ENCODE results near the gene TMEM123.

TMEM123 gene

GRCh38 chr11:102405501-102405900 lies 47.1 kb downstream of the TMEM123 start:
- H3K9me3 ChIP-seq (ENCODE audit: low read length) = no peaks in the 10 kb centered on the region
- H3K36me3 ChIP-seq (ENCODE audit: insufficient read depth, low read length) = peaks cover 34% of the 10 kb centered on the region
- H2AFZ ChIP-seq (ENCODE audit: low read depth, low read length) = no peak overlapping the region
- H3K4me1 ChIP-seq (ENCODE audit: insufficient read depth, low read length) = no peaks in the 10 kb centered on the region
- H3K27me3 ChIP-seq (ENCODE audit: insufficient read depth, low read length) = no peaks in the 10 kb centered on the region
- H3K4me3 ChIP-seq (ENCODE audit: low read length) = no peak overlapping the region

GRCh38 chr11:102402548-102402947 lies 50.0 kb downstream of the TMEM123 start:
- Histone ChIP-seq H2AFZ (ENCODE audit: low read depth, low read length) (no peak overlapping the region), H3K27me3 (ENCODE audit: insufficient read depth, low read length) (no peaks in the 10 kb centered on the region), H3K36me3 (ENCODE audit: insufficient read depth, low read length) (peaks cover 46% of the 10 kb centered on the region), H3K4me3 (ENCODE audit: low read length) (no peak overlapping the region), H3K9me3 (ENCODE audit: low read length) (no peaks in the 10 kb centered on the region), H3K4me1 (ENCODE audit: insufficient read depth, low read length) (no peaks in the 10 kb centered on the region)

DNA sequence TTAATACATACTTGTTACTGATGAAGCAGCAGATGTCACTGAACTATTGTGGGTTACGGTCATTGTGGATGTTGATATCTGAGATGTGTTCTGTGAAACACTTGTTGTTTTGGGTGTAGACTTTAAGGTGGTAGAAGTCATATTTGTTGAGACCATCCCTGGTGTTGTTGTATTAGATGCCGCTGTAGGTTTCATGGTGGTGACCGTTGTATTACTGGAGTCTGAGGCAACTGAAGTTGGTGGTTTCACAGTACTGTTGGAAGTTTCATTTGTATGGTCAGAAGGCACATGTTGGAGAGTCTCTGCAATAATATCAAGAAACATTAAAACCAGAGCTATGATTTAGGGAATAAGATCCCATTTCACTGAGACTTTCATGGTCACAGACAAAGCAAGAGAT lies 50.7 kb downstream of the TMEM123 start:
- peaks cover 52% of the 10 kb centered on the region for H3K36me3 ChIP-seq (ENCODE audit: insufficient read depth, low read length)
- H3K9me3 ChIP-seq (ENCODE audit: low read length) = no peaks in the 10 kb centered on the region
- H3K4me1 ChIP-seq (ENCODE audit: insufficient read depth, low read length) = no peaks in the 10 kb centered on the region
- no peak overlapping the region for H2AFZ ChIP-seq (ENCODE audit: low read depth, low read length)
- no peaks in the 10 kb centered on the region for H3K27me3 ChIP-seq (ENCODE audit: insufficient read depth, low read length)
- H3K4me3 ChIP-seq (ENCODE audit: low read length) = no peak overlapping the region

- H3K9me3 ChIP-seq (ENCODE audit: low read length) = no peaks in the 10 kb centered on the region
- no peak overlapping the region for H2AFZ ChIP-seq (ENCODE audit: low read depth, low read length)
- H3K27me3 ChIP-seq (ENCODE audit: insufficient read depth, low read length) = no peaks in the 10 kb centered on the region
- no peak overlapping the region for H3K4me3 ChIP-seq (ENCODE audit: low read length)
- H3K4me1 ChIP-seq (ENCODE audit: insufficient read depth, low read length) = no peaks in the 10 kb centered on the region
- H3K36me3 ChIP-seq (ENCODE audit: insufficient read depth, low read length) = peaks cover 59% of the 10 kb centered on the region
These were observed 52.0 kb downstream of the TMEM123 start for GRCh38 chr11:102400603-102401002.

DNA sequence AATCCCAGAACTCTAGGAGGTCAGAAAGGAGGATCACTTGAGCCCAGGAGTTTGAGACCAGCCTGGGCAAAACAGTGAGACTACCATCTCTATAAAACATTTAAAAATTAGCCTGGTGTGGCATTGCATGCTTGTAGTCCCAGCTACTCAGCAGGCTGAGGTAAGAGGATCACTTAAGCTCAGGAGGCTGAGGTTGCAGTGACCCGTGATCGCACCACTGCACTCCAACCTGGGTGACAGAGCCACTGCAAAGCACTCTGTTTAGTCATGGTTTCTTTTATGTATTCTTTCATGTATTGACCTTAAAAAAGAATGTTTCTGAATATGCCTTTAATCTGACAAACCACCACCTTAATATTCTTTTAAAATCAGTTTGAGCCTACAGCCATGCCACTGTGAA lies 53.4 kb downstream of the TMEM123 start:
- no peak overlapping the region for H3K4me3 ChIP-seq (ENCODE audit: low read length)
- H3K27me3 ChIP-seq (ENCODE audit: insufficient read depth, low read length) = no peaks in the 10 kb centered on the region
- no peaks in the 10 kb centered on the region for H3K9me3 ChIP-seq (ENCODE audit: low read length)
- H3K36me3 ChIP-seq (ENCODE audit: insufficient read depth, low read length) = peaks cover 66% of the 10 kb centered on the region
- H2AFZ ChIP-seq (ENCODE audit: low read depth, low read length) = no peak overlapping the region
- H3K4me1 ChIP-seq (ENCODE audit: insufficient read depth, low read length) = no peaks in the 10 kb centered on the region

- Histone ChIP-seq H3K36me3 (ENCODE audit: insufficient read depth, low read length) (peaks cover 62% of the 10 kb centered on the region), H3K27me3 (ENCODE audit: insufficient read depth, low read length) (no peaks in the 10 kb centered on the region), H2AFZ (ENCODE audit: low read depth, low read length) (no peak overlapping the region), H3K4me3 (ENCODE audit: low read length) (no peak overlapping the region), H3K4me1 (ENCODE audit: insufficient read depth, low read length) (no peaks in the 10 kb centered on the region), H3K9me3 (ENCODE audit: low read length) (no peaks in the 10 kb centered on the region)
These were observed 54.3 kb downstream of the TMEM123 start for GRCh38 chr11:102398297-102398696.

DNA sequence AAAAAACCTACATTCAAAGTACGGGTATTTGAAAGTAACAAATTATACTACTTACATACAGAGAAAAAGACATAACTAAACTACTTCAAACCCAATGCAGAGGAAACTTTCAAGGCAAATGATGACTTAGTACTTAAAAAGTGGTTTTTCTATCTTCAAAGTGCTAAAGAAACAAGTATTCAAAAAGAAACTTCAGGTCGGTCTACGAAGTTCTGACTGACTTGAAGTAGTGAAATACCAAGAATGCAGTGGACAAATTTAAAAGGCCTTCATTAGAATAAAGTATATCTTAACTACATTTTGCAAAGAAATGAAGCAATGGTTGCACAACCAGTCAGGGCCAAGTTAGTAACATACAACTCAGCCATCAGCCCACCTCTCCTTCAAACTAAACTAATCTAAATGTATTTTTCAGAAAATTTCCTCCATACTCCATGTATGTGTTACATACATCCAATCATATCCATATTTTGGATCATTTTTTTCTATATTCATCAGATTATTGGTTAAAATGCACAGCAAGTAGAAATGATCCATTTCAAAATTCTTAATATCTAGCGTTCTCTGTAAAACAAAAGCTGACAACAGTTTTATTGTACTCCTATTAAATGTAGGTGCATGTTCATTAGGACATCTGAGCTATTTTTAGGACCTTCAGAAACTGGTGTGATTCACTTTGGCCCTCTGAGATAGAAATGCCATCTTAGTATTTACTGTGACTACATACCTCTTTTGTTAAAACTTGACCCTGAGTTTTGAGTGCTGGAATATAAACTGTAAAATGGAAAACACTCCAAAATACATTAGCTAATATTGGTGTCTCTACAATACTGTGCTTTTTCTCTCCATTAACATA lies 55.6 kb downstream of the TMEM123 start:
- Histone ChIP-seq H3K4me3 (ENCODE audit: low read length) (no peak overlapping the region), H3K27me3 (ENCODE audit: insufficient read depth, low read length) (no peaks in the 10 kb centered on the region), H3K9me3 (ENCODE audit: low read length) (no peaks in the 10 kb centered on the region), H2AFZ (ENCODE audit: low read depth, low read length) (no peak overlapping the region), H3K36me3 (ENCODE audit: insufficient read depth, low read length) (peaks cover 52% of the 10 kb centered on the region), H3K4me1 (ENCODE audit: insufficient read depth, low read length) (no peaks in the 10 kb centered on the region)

DNA sequence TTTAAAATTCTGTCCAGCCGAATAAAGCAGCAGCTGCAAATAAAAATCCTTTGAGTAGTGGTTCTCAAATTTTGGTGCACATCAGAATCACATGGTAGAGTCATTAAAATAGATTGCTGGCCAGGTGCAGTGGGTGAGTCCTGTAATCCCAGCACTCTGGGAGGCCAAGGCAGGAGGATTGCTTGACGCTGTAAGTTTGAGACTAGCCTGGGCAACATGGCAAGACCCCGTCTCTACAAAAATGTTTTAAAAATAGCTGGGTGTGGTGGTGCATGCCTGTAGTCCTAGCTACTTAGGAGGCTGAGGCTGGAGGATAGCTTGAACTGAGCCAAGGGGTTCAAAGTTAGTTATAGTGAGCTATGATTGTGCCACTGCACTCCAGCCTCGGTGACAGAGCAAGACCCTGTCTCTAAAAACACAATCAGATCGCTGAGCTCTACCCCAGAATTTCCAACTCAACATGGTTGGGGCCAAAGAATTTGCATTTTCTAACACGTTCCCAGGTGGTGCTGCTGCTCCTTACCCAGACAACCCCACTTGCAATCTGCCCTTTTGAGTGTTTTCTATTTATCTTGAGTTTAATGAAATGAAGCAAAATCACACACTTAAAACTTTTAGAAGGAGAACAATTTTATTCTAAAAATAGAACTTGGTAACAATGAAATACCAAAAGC lies 56.7 kb downstream of the TMEM123 start:
- Histone ChIP-seq H3K9me3 (ENCODE audit: low read length) (no peaks in the 10 kb centered on the region), H3K36me3 (ENCODE audit: insufficient read depth, low read length) (peaks cover 42% of the 10 kb centered on the region), H2AFZ (ENCODE audit: low read depth, low read length) (no peak overlapping the region), H3K4me3 (ENCODE audit: low read length) (no peak overlapping the region), H3K4me1 (ENCODE audit: insufficient read depth, low read length) (no peaks in the 10 kb centered on the region), H3K27me3 (ENCODE audit: insufficient read depth, low read length) (no peaks in the 10 kb centered on the region)

DNA sequence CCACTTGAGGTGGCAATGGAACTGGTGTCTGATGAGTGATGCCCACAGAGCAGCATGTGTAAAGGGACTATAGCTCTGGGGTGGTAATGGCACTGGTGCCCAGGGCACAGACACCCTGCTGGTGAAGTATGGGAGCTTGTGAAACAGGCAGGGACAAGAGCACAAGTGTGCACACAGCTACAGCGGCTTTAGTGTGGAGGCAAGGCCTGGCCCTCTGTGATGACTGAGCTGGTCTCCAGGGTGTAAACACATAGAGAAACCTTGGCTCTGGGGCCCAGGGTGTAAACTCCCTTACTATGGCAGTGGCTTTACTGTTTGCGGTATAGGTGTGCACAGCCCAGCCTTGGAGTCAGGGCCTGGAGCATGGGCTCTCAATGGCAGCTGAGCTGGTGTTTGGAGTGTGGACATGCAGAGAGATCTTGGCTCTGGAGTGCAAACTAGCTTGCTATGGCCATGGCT lies 59.3 kb downstream of the TMEM123 start:
- Histone ChIP-seq H3K9me3 (ENCODE audit: low read length) (no peaks in the 10 kb centered on the region), H3K4me3 (ENCODE audit: low read length) (no peak overlapping the region), H3K27me3 (ENCODE audit: insufficient read depth, low read length) (no peaks in the 10 kb centered on the region), H3K36me3 (ENCODE audit: insufficient read depth, low read length) (peaks cover 35% of the 10 kb centered on the region), H3K4me1 (ENCODE audit: insufficient read depth, low read length) (no peaks in the 10 kb centered on the region), H2AFZ (ENCODE audit: low read depth, low read length) (no peak overlapping the region)

DNA sequence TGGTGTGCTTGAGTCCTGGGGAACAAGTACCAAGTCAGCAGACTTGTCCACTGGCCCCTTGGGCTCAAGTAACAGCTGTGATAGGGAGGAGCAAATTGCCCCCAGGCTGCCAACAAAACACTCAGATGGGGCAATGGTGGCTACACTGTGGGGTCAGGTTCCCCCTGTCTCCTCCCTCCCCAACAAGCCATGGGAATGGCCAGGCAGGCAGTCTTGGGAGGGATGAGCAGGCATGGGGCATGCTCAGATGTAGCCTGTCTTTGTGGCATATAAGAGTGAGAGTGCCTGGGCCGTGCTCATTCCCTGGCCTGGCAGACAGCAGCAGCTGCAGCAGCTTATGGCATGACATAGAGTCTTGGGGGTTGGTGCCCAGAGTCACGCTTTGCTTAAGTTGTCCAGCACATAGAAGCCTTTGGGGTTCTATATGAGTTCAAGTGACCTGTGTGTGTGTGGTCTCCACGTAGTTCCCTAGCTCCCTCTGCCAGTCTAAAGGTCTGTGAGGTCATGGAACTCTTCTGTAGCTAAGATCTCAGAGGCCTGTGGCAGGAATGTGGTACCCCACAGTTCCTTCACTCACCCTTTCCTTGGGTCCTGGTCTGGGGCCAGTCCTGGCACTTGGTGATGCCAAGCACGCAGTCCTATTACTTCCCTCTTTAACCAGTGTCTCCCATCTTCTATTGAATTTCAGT lies 60.9 kb downstream of the TMEM123 start:
- Histone ChIP-seq H3K4me1 (ENCODE audit: insufficient read depth, low read length) (no peaks in the 10 kb centered on the region), H3K4me3 (ENCODE audit: low read length) (no peak overlapping the region), H3K27me3 (ENCODE audit: insufficient read depth, low read length) (no peaks in the 10 kb centered on the region), H2AFZ (ENCODE audit: low read depth, low read length) (no peak overlapping the region), H3K36me3 (ENCODE audit: insufficient read depth, low read length) (peaks cover 34% of the 10 kb centered on the region), H3K9me3 (ENCODE audit: low read length) (no peaks in the 10 kb centered on the region)

DNA sequence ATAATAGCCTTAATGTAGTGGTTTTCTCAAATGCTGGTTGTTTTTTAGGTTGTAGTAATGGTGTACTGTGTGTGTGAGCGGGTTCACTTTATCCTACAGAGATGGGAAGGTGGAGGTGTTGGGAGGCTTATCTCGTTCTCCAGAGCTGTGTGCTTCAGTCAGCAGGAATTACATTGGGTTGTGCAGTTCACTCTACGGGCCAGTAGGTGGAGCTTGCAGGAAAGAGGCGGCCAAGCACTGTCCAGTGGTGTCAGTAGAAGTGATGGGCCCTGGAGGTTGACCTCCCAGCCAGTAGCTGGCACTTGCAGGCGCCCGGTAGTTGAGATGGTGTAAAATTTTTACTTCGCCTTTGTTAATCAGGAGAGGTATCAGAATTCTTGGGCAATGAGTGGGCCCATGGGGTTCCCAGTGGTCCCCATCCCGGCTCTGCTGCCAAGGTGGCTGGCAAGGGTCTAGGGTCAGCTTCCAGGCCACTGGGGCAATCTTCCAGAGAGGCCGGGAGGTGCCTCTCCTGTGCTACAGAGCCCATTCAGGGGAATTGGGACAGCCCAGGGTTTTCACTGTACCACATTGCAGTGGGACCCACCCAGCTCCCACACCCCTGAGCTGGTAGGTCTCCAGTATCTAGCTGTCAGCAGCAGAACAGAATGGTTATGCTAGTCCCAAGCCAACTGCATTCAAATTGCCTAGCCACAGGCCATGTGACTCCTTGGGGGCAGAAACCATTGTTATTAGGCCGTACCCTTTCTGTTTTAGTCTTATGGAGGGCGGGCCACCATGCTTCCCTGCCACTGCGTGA lies 61.7 kb downstream of the TMEM123 start:
- peaks cover 39% of the 10 kb centered on the region for H3K36me3 ChIP-seq (ENCODE audit: insufficient read depth, low read length)
- no peak overlapping the region for H3K4me3 ChIP-seq (ENCODE audit: low read length)
- H3K4me1 ChIP-seq (ENCODE audit: insufficient read depth, low read length) = no peaks in the 10 kb centered on the region
- no peaks in the 10 kb centered on the region for H3K9me3 ChIP-seq (ENCODE audit: low read length)
- H2AFZ ChIP-seq (ENCODE audit: low read depth, low read length) = no peak overlapping the region
- no peaks in the 10 kb centered on the region for H3K27me3 ChIP-seq (ENCODE audit: insufficient read depth, low read length)

DNA sequence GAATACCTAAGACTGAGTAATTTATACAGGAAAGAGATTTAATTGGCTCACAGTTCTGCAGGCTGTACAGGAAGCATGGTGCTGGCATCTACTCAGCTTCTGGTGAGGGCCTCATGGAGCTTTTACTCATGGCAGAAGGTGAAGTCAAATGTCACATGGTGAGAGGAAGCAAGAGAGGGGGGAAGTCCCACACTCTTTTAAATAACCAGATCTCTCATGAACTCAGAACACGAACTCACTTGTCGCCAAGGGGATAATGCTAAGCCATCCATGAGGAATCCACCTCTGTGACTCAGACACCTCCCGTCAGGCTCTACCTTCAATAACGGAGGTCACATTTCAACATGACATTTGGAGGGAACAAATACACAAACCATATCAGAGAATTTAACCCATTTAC lies 63.3 kb downstream of the TMEM123 start:
- no peaks in the 10 kb centered on the region for H3K9me3 ChIP-seq (ENCODE audit: low read length)
- no peak overlapping the region for H2AFZ ChIP-seq (ENCODE audit: low read depth, low read length)
- H3K27me3 ChIP-seq (ENCODE audit: insufficient read depth, low read length) = no peaks in the 10 kb centered on the region
- no peak overlapping the region for H3K4me3 ChIP-seq (ENCODE audit: low read length)
- peaks cover 41% of the 10 kb centered on the region for H3K36me3 ChIP-seq (ENCODE audit: insufficient read depth, low read length)
- no peaks in the 10 kb centered on the region for H3K4me1 ChIP-seq (ENCODE audit: insufficient read depth, low read length)
